IMR-90 (cell line): ENCODE results near the gene MAP1LC3B. TPM values are rescaled to one million over a fixed set of nuclear protein-coding genes. Genes with fewer than 3 reads are reported as not detected.
A peak's percentile ranks its signal among the peaks of the same experiment; 100 is the strongest.

Experiments used
- ATAC-seq: fragments of 200-7000 bp; cut with Tn5 transposase; 2 replicates; pipeline ENCODE4 v1.9.1; 2020; ENCODE audit warnings: low read depth, mild to moderate bottlenecking, moderate library complexity
- BruUV-seq: library from RNA; stranded (reverse); fragments of 400-500 nt; replicated peaks from 2 replicates; lab custom pipeline; 2021; lab: Mats Ljungman, UMichigan
- CTCF ChIA-PET: fragments of 300-600 bp; formaldehyde crosslinking; extraction: SDS; loops from one replicate; lab custom pipeline; 2021; ENCODE audit warnings: antibody characterized with exemption; lab: Yijun Ruan, JAX
- POLR2A ChIA-PET: fragments of 300-600 bp; sonication (Branson Sonifier 250); formaldehyde crosslinking; loops from one replicate; lab custom pipeline; 2022; ENCODE audit warnings: antibody characterized with exemption; ENCODE audit not compliant: unreplicated experiment; lab: Charles Lee
- DNase-seq: peaks from one replicate; pipeline ENCODE4 v3.0.0; 2013
- H2AFZ ChIP-seq: replicated peaks from 2 replicates; pipeline ENCODE3; 2013; ENCODE audit warnings: low read length, mild to moderate bottlenecking; ENCODE audit not compliant: poor library complexity
- H2AK5ac ChIP-seq: 2 replicates; pipeline ENCODE4 v1.6.1; 2013; ENCODE audit warnings: low read depth, low read length, inconsistent platforms
- H2AK9ac ChIP-seq: replicated peaks from 2 replicates; pipeline ENCODE3; 2013; ENCODE audit warnings: mild to moderate bottlenecking, low read depth, low read length, moderate library complexity; ENCODE audit not compliant: poor library complexity
- H2BK120ac ChIP-seq: 2 replicates; pipeline ENCODE4 v1.6.1; 2013; ENCODE audit warnings: low read depth, low read length, inconsistent platforms
- H2BK15ac ChIP-seq: 3 replicates; pipeline ENCODE4 v1.6.1; 2013; ENCODE audit warnings: low read depth, low read length, inconsistent platforms
- H2BK20ac ChIP-seq: 2 replicates; pipeline ENCODE4 v1.6.1; 2013; ENCODE audit warnings: low read depth, mild to moderate bottlenecking, inconsistent platforms, low read length, moderate library complexity
- H2BK5ac ChIP-seq: 2 replicates; pipeline ENCODE4 v1.6.1; 2013; ENCODE audit warnings: mild to moderate bottlenecking, low read depth, low read length, inconsistent platforms; ENCODE audit not compliant: poor library complexity, severe bottlenecking
- H3K14ac ChIP-seq: replicated peaks from 2 replicates; pipeline ENCODE4 v1.6.1; 2013; ENCODE audit warnings: low read depth, low read length, inconsistent platforms
- H3K18ac ChIP-seq: 2 replicates; pipeline ENCODE4 v1.6.1; 2013; ENCODE audit warnings: low read depth, low read length, control low read depth
- H3K23ac ChIP-seq: 2 replicates; pipeline ENCODE4 v1.6.1; 2013; ENCODE audit warnings: low read depth, low read length, inconsistent platforms
- H3K27ac ChIP-seq: 2 replicates; pipeline ENCODE4 v1.5.1; 2013; ENCODE audit warnings: mild to moderate bottlenecking, control low read depth, low read length; ENCODE audit not compliant: insufficient read depth
- H3K27me3 ChIP-seq: 2 replicates; pipeline ENCODE4 v1.6.1; 2013; ENCODE audit warnings: low read length; ENCODE audit not compliant: control insufficient read depth, insufficient read depth
- H3K36me3 ChIP-seq: 2 replicates; pipeline ENCODE4 v1.6.1; 2013; ENCODE audit warnings: low read length, mixed read lengths; ENCODE audit not compliant: control insufficient read depth, insufficient read depth
- H3K4ac ChIP-seq: 2 replicates; pipeline ENCODE4 v1.6.1; 2013; ENCODE audit warnings: low read depth, low read length, inconsistent platforms
- H3K4me1 ChIP-seq: 2 replicates; pipeline ENCODE4 v1.6.1; 2013; ENCODE audit warnings: low read length, mixed read lengths; ENCODE audit not compliant: control insufficient read depth, insufficient read depth
- H3K4me2 ChIP-seq: 2 replicates; pipeline ENCODE4 v1.6.1; 2013; ENCODE audit warnings: low read depth, mild to moderate bottlenecking, control low read depth, low read length, moderate library complexity
- H3K4me3 ChIP-seq: 2 replicates; pipeline ENCODE4 v1.5.1; 2013; ENCODE audit warnings: low read depth, mild to moderate bottlenecking, control low read depth, low read length, moderate library complexity; ENCODE audit not compliant: insufficient read depth
- H3K56ac ChIP-seq: 2 replicates; pipeline ENCODE4 v1.6.1; 2013; ENCODE audit warnings: low read length, inconsistent platforms; ENCODE audit not compliant: insufficient read depth; ENCODE audit errors: extremely low read depth
- H3K79me1 ChIP-seq, 2 experiments: 2 replicates each; pipeline ENCODE4 v1.6.1; 2013; ENCODE audit warnings: low read length in 2 of 2, inconsistent platforms in 1 of 2, low read depth in 1 of 2
- H3K9ac ChIP-seq: 2 replicates; pipeline ENCODE4 v1.6.1; 2013; ENCODE audit warnings: low read depth, low read length, control low read depth
- H3K9me1 ChIP-seq: 2 replicates; pipeline ENCODE4 v1.6.1; 2013; ENCODE audit warnings: low read length, inconsistent platforms; ENCODE audit not compliant: insufficient read depth
- H3K9me3 ChIP-seq: 2 replicates; pipeline ENCODE4 v1.6.1; 2013; ENCODE audit warnings: low read length; ENCODE audit not compliant: control insufficient read depth, insufficient read depth
- H4K20me1 ChIP-seq: 2 replicates; pipeline ENCODE4 v1.6.1; 2013; ENCODE audit warnings: low read length, inconsistent platforms; ENCODE audit not compliant: insufficient read depth
- H4K5ac ChIP-seq: 2 replicates; pipeline ENCODE4 v1.6.1; 2013; ENCODE audit warnings: mild to moderate bottlenecking, low read depth, low read length, control low read depth
- H4K8ac ChIP-seq, 2 experiments: 2 replicates each; pipeline ENCODE4 v1.6.1; 2013; ENCODE audit warnings: low read depth in 2 of 2, low read length in 2 of 2, control low read depth in 1 of 2, inconsistent platforms in 1 of 2
- H4K91ac ChIP-seq: 2 replicates; pipeline ENCODE4 v1.6.1; 2013; ENCODE audit warnings: low read depth, low read length, inconsistent platforms; ENCODE audit not compliant: insufficient read depth
- RAD21 ChIP-seq: IDR thresholded peaks from 2 replicates; pipeline ENCODE4 v1.6.1; 2012; ENCODE audit warnings: low read length, improper control_type of control experiment
- WGBS, 2 experiments: methylation state at CpG; one replicate each; pipeline versions ENCODE4 v1.1.5 to v1.1.7; 2013; ENCODE audit warnings: missing lambda C conversion rate in 2 of 2; ENCODE audit not compliant: insufficient read length in 1 of 2; ENCODE audit errors: extremely low coverage in 2 of 2; 5-methylcytosine and 5-hydroxymethylcytosine counted together
- dilution Hi-C: fragments of 300-500 bp; cut with HindIII; formaldehyde crosslinking; loops from one replicate; pipeline ENCODE4 v1.14.3; 2018; ENCODE audit warnings: low sequenced_read_pairs; ENCODE audit not compliant: unreplicated experiment
- in situ Hi-C: fragments of 300-500 bp; cut with MboI; formaldehyde crosslinking; loops from 3 replicates; pipeline ENCODE4 v1.14.3; 2019; ENCODE audit warnings: low sequenced_read_pairs, inconsistent platforms, mixed read lengths
- intact Hi-C: fragments of 100-400 bp; cut with micrococcal nuclease; formaldehyde crosslinking; loops from 2 replicates; pipeline ENCODE4 v1.10.0; 2022
- polyA plus RNA-seq, 3 experiments: library from polyadenylated mRNA; depleted of rRNA; stranded (reverse); fragments of >200 nt; gene quantifications; 2 replicates each; pipeline ENCODE4 v1.2.3, GENCODE V29; 2012; ENCODE audit warnings: low replicate concordance in 1 of 3
- total RNA-seq: library from RNA; depleted of rRNA; stranded (reverse); fragments of >200 nt; gene quantifications from 2 replicates; pipeline ENCODE4 v1.2.3, GENCODE V29; 2012

Gene MAP1LC3B
- total and polyA plus RNA-seq, 2 of the 4 experiments (the other 2 are of a cell fraction): 23.5 to 57.7 TPM

DNA sequence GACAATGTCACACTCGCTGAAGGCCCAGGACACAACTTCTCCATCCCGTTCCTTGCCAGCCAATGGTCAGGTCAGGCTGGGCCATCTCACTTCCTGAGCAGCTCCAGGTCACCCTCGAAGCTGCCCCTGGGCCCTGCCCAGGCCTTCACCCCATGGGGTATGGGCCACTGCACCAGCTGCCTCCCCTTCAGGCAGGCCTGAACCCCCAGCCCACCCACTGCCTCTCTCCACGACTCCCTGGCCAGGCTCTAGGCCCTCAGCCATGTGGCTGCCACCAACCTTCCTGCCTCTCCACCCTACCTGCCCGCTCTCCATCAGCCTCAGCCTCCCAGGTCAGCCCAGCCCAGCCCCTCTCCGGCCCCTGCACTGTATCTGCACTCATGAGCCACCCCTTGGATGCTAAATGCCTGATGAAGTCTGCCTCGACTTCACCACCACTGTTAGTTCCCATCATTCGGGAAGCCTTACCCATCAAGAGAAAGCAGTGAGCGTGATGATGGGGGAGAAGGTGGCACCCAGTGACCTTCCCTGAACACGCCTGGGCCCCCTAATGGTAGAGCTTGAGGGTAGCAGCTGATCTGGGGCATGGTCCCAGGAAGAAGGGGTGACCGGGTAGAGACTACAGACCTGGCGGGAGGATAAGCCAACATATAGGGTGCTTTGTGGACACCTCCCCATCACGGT, 44.1 kb upstream of the MAP1LC3B start:
- Histone ChIP-seq H3K23ac (no peak overlapping the region), H2BK20ac (no peak overlapping the region), H4K8ac (no peak overlapping the region), H3K27ac (no peak overlapping the region), H3K4ac (no peak overlapping the region), H4K91ac (no peak overlapping the region), H2AK9ac (peak overlapping the region; percentile 9), H3K79me1 (peaks cover 7 to 43% of the 10 kb centered on the region in 2 experiments; a peak in 3 of 4 replicates), H4K5ac (no peak overlapping the region), H2AFZ (no peak overlapping the region), H2BK15ac (no peak overlapping the region), H3K27me3 (no peaks in the 10 kb centered on the region), H2BK120ac (no peak overlapping the region), H3K9me3 (no peaks in the 10 kb centered on the region), H2BK5ac (no peak overlapping the region), H3K9me1 (peaks cover 18% of the 10 kb centered on the region; the same call in 1 of the 2 replicates), H3K56ac (no peak overlapping the region), H3K36me3 (peaks cover 22% of the 10 kb centered on the region), H3K4me1 (peaks cover 4% of the 10 kb centered on the region; the same call in 1 of the 2 replicates), H4K20me1 (peaks cover 29% of the 10 kb centered on the region), H3K18ac (no peak overlapping the region), H3K4me3 (no peak overlapping the region), H3K14ac (no peak overlapping the region), H3K9ac (no peak overlapping the region), H2AK5ac (no peak overlapping the region), H3K4me2 (no peak overlapping the region)
- no peak for TF ChIP-seq RAD21
- DNase-seq (no peak), ATAC-seq (no peak)
- 92% methylated on average over 4 of the region's 13 CpGs; no CpG with 5 or more reads in 1 of the 2 experiments for WGBS, 2 experiments
- no TSS peak for BruUV-seq
- dilution Hi-C loops: no loop called here
- CTCF ChIA-PET: no interaction called here
- intact Hi-C loops: no loop called here
- in situ Hi-C loops: no loop called here
- POLR2A ChIA-PET: no interaction called here
